ENCODE results near the gene RANBP3L. TPM values are rescaled to one million over a fixed set of nuclear protein-coding genes. Genes with fewer than 3 reads are reported as not detected.

Gene RANBP3L
- total RNA-seq, 2 experiments from 2014 or later: not detected

DNA sequence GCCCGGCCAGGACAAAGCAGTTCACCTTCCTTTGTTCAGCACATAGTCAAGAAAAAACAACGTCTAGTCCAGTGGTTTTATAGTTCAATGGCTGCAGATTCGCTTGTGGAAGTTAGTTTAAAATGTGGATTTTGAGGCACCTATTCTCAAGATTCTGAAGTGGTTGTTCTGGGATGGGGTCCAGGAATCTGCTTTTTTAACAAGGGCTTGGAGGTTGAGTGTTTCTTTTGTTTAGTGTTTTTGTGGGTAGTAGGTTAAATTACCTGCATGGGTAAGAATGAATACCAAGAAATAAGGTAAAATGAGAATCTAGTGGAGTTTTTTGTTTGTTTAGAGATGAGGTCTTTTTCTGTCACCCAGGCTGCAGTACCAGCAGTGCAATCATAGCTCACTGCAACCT lies 31.5 kb downstream of the RANBP3L start:
- ATAC-seq (no peak), DNase-seq (no peak)
- no peaks in the 10 kb centered on the region for H3K9me3 Mint-ChIP-seq
- no peak overlapping the region for H3K27ac Mint-ChIP-seq
- H3K36me3 Mint-ChIP-seq (ENCODE audit: low read depth): no peaks in the 10 kb centered on the region
- intact Hi-C loops (cut with micrococcal nuclease): no loop called here
- TF ChIP-seq, protein P1, sequence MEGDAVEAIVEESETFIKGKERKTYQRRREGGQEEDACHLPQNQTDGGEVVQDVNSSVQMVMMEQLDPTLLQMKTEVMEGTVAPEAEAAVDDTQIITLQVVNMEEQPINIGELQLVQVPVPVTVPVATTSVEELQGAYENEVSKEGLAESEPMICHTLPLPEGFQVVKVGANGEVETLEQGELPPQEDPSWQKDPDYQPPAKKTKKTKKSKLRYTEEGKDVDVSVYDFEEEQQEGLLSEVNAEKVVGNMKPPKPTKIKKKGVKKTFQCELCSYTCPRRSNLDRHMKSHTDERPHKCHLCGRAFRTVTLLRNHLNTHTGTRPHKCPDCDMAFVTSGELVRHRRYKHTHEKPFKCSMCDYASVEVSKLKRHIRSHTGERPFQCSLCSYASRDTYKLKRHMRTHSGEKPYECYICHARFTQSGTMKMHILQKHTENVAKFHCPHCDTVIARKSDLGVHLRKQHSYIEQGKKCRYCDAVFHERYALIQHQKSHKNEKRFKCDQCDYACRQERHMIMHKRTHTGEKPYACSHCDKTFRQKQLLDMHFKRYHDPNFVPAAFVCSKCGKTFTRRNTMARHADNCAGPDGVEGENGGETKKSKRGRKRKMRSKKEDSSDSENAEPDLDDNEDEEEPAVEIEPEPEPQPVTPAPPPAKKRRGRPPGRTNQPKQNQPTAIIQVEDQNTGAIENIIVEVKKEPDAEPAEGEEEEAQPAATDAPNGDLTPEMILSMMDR (IDR thresholded peaks at IDR 0.05): no peak
- CTCF ChIA-PET: interaction anchor here (0.7 to 1.4 kb wide), 3 partner anchors 28 to 426 kb away, joined by 3 to 4 read pairs (median 3); no protein-coding TSS in a partner anchor
- no peak overlapping the region for H3K4me3 Mint-ChIP-seq
- POLR2A ChIA-PET: no interaction called here
- H3K4me1 Mint-ChIP-seq (ENCODE audit: low read depth): no peaks in the 10 kb centered on the region
- peaks cover 8% of the 10 kb centered on the region for H3K27me3 Mint-ChIP-seq

- intact Hi-C loops (cut with micrococcal nuclease): loop anchor here (5.0 to 10.0 kb wide), 2 partner anchors 235 to 423 kb away; no protein-coding TSS in a partner anchor
- no peaks in the 10 kb centered on the region for H3K36me3 Mint-ChIP-seq (ENCODE audit: low read depth)
- ChIA-PET POLR2A (no interaction called here), CTCF (interaction anchor here (1.0 to 1.1 kb wide), 3 partner anchors 27 to 423 kb away, joined by 3 to 4 read pairs (median 3); no protein-coding TSS in a partner anchor)
- no peaks in the 10 kb centered on the region for H3K9me3 Mint-ChIP-seq
- no peaks in the 10 kb centered on the region for H3K4me1 Mint-ChIP-seq (ENCODE audit: low read depth)
- TF ChIP-seq, protein P1 (IDR thresholded peaks at IDR 0.05): no peak
- no peak for DNase-seq
- peaks cover 10% of the 10 kb centered on the region for H3K27me3 Mint-ChIP-seq
- H3K27ac Mint-ChIP-seq: no peak overlapping the region
- no peak for ATAC-seq
- no peak overlapping the region for H3K4me3 Mint-ChIP-seq
These were observed 32.2 kb downstream of the RANBP3L start for GRCh38 chr5:36269478-36269877.

DNA sequence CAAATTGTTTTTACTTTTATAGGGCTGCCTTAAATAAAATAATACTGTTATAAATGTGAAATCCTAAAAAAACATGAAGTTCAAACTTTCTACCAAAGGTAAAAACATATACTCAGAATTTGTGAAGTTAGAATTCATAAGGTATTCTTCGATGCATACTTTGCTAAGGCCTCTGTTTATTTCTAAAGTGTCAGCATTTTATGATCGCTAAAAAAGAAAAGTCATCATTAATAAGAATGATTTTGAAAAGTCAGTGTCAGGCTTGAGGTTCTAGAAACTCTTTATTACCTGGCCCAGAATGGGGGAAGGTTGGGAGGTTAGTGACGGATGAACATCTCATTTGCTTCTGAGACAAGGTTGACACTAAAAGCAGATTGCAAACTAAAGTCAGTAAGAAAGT lies 33.8 kb downstream of the RANBP3L start:
- H3K36me3 Mint-ChIP-seq (ENCODE audit: low read depth): no peaks in the 10 kb centered on the region
- H3K4me1 Mint-ChIP-seq (ENCODE audit: low read depth): no peaks in the 10 kb centered on the region
- H3K9me3 Mint-ChIP-seq: no peaks in the 10 kb centered on the region
- H3K4me3 Mint-ChIP-seq: no peak overlapping the region
- TF ChIP-seq, protein P1 (IDR thresholded peaks at IDR 0.05): no peak
- ATAC-seq (no peak), DNase-seq (no peak)
- peaks cover 9% of the 10 kb centered on the region for H3K27me3 Mint-ChIP-seq
- intact Hi-C loops (cut with micrococcal nuclease): loop anchor here (5.0 to 10.0 kb wide), 2 partner anchors 237 to 424 kb away; no protein-coding TSS in a partner anchor
- CTCF ChIA-PET: interaction anchor here (2.3 kb wide), 1 partner anchor 38 kb away, joined by 7 read pairs; no protein-coding TSS in a partner anchor
- POLR2A ChIA-PET: no interaction called here
- no peak overlapping the region for H3K27ac Mint-ChIP-seq

GRCh38 chr5:36264202-36264760 lies 37.4 kb downstream of the RANBP3L start:
- intact Hi-C loops (cut with micrococcal nuclease): loop anchor here (2.0 to 10.0 kb wide), 2 partner anchors 41 to 241 kb away; no protein-coding TSS in a partner anchor
- Mint-ChIP-seq H3K4me1 (ENCODE audit: low read depth) (no peaks in the 10 kb centered on the region), H3K9me3 (no peaks in the 10 kb centered on the region), H3K27ac (no peak overlapping the region), H3K36me3 (ENCODE audit: low read depth) (no peaks in the 10 kb centered on the region), H3K4me3 (no peak overlapping the region), H3K27me3 (peaks cover 14% of the 10 kb centered on the region)
- CTCF ChIA-PET: interaction anchor here (0.8 to 3.1 kb wide), 11 partner anchors 9 to 743 kb away, joined by 3 to 25 read pairs (median 6); partner anchors contain the start of gene RANBP3L
- TF ChIP-seq, protein P1 (IDR thresholded peaks at IDR 0.05): no peak
- no peak for ATAC-seq
- POLR2A ChIA-PET: no interaction called here
- DNase-seq: no peak

DNA sequence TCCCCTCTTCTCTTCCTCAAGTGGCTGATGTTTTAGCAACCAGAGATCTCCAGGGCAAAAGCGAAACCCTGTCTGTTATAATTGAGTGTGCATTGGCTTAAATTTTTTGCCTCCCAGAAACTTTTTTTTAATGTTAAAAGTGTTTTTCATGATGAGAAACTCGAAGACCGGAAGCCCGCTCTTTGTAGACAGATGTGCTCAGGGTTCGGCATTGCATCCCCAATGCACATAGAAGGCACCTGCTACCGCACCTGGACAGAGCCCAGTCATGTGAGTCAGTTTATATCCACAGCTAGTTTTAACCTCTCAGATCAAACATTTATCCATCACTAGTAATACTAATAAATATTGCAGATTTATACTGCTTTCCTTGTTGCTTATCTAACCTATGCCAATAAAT lies 40.5 kb downstream of the RANBP3L start:
- no peaks in the 10 kb centered on the region for H3K9me3 Mint-ChIP-seq
- no peak overlapping the region for H3K27ac Mint-ChIP-seq
- no peak for DNase-seq
- TF ChIP-seq, protein P1 (IDR thresholded peaks at IDR 0.05): no peak
- ChIA-PET POLR2A (no interaction called here), CTCF (no interaction called here)
- H3K4me1 Mint-ChIP-seq (ENCODE audit: low read depth): no peaks in the 10 kb centered on the region
- H3K36me3 Mint-ChIP-seq (ENCODE audit: low read depth): no peaks in the 10 kb centered on the region
- peaks cover 25% of the 10 kb centered on the region for H3K27me3 Mint-ChIP-seq
- H3K4me3 Mint-ChIP-seq: no peak overlapping the region
- no peak for ATAC-seq
- intact Hi-C loops (cut with micrococcal nuclease): loop anchor here (10.0 kb wide), 1 partner anchor 244 kb away; no protein-coding TSS in a partner anchor

Data from activated CD8-positive, alpha-beta T cell treated with anti-CD3 and anti-CD28 coated beads for 36 hours (primary cell).